HepG2 (cell line): ENCODE data around the gene TMEM184B. TPM values are rescaled to one million over a fixed set of nuclear protein-coding genes. Genes with fewer than 3 reads are reported as not detected.

ENCODE experiments used
- EP300 ChIP-seq, 3 experiments: sonication (generic) in 1 of 3; formaldehyde crosslinking in 1 of 3; IDR thresholded peaks; 2 replicates each; pipeline versions ENCODE4 v1.5.1 to v1.6.1; 2011 to 2020; ENCODE audit warnings: low read depth in 2 of 3, low read length in 2 of 3, borderline replicate concordance in 1 of 3, improper control_type of control experiment in 1 of 3, mild to moderate bottlenecking in 1 of 3, missing genetic modification reagents in 1 of 3, moderate library complexity in 1 of 3
- FOXA3 ChIP-seq: IDR thresholded peaks from 2 replicates; pipeline ENCODE4 v1.6.1; 2016; ENCODE audit warnings: missing genetic modification reagents, missing compliant biosample characterization
- HOXA7 ChIP-seq: sonication (generic); formaldehyde crosslinking; IDR thresholded peaks from 2 replicates; pipeline ENCODE4 v1.8.1; 2022; ENCODE audit warnings: mild to moderate bottlenecking, missing genetic modification reagents, moderate library complexity
- KLF6 ChIP-seq: IDR thresholded peaks from 2 replicates; pipeline ENCODE4 v1.8.0; 2016; ENCODE audit warnings: missing biosample characterization, missing genetic modification reagents
- PAXIP1 ChIP-seq: sonication (generic); formaldehyde crosslinking; conservative IDR thresholded peaks from 2 replicates; pipeline ENCODE4 v1.4.0; 2020; ENCODE audit warnings: mild to moderate bottlenecking, missing genetic modification reagents, moderate library complexity
- RFXAP ChIP-seq: sonication (generic); formaldehyde crosslinking; IDR thresholded peaks from 2 replicates; pipeline ENCODE4 v1.4.0; 2020; ENCODE audit warnings: missing genetic modification reagents, borderline replicate concordance
- SETDB1 ChIP-seq: sonication (generic); formaldehyde crosslinking; IDR thresholded peaks from 2 replicates; pipeline ENCODE4 v1.5.1; 2020; ENCODE audit warnings: missing genetic modification reagents, mild to moderate bottlenecking, borderline replicate concordance
- SMAD3 ChIP-seq: sonication (generic); formaldehyde crosslinking; IDR thresholded peaks from 2 replicates; pipeline ENCODE4 v1.4.0; 2020; ENCODE audit warnings: missing genetic modification reagents
- ZNF558 ChIP-seq: sonication (generic); formaldehyde crosslinking; IDR thresholded peaks from 2 replicates; pipeline ENCODE4 v1.9.0; 2022; ENCODE audit warnings: mild to moderate bottlenecking, missing genetic modification reagents, borderline replicate concordance
- ZNF883 ChIP-seq: sonication (generic); formaldehyde crosslinking; IDR thresholded peaks from 2 replicates; pipeline ENCODE4 v1.5.1; 2020; ENCODE audit warnings: mild to moderate bottlenecking, missing genetic modification reagents; ENCODE audit errors: not compliant biosample characterization
- polyA plus RNA-seq, 8 experiments: library from polyadenylated mRNA; depleted of rRNA in 3 of 8; stranded (reverse) in 7 of 8; unstranded in 1 of 8; fragments of >200 nt; fragmentation: Illumina TruSeq in 4 of 8; extraction: Trizol in 4 of 8; gene quantifications; 2 replicates each; pipeline versions ENCODE4 v1.2.1 to v1.2.3, GENCODE V29; 2011 to 2016; ENCODE audit warnings: low read depth in 4 of 8, missing spikeins in 1 of 8, mixed read lengths in 1 of 8; ENCODE audit not compliant: insufficient read depth in 1 of 8
- total RNA-seq, 5 experiments: library from RNA; depleted of rRNA; stranded (reverse); fragments of >200 nt; fragmentation: Illumina TruSeq; extraction: Trizol; gene quantifications; 2 replicates each; pipeline ENCODE4 v1.2.3, GENCODE V29; 2016; ENCODE audit warnings: low read depth in 1 of 5
- TF ChIP-seq, protein P1 (sequence below): sonication (generic); formaldehyde crosslinking; IDR thresholded peaks from 2 replicates; pipeline ENCODE4 v1.4.0; 2020; ENCODE audit warnings: missing genetic modification reagents
- TF ChIP-seq, protein P2 (sequence below), 2 experiments: sonication (generic) in 1 of 2; formaldehyde crosslinking in 1 of 2; IDR thresholded peaks; 2 replicates each; pipeline versions ENCODE4 v1.5.1 to v1.6.1; 2011 to 2020; ENCODE audit warnings: borderline replicate concordance in 1 of 2, low read depth in 1 of 2, low read length in 1 of 2, mild to moderate bottlenecking in 1 of 2, missing genetic modification reagents in 1 of 2, moderate library complexity in 1 of 2
- TF ChIP-seq, protein P3 (sequence below): sonication (generic); formaldehyde crosslinking; IDR thresholded peaks from 2 replicates; pipeline ENCODE4 v1.4.0; 2020; ENCODE audit warnings: mild to moderate bottlenecking, missing genetic modification reagents
- TF ChIP-seq, protein P4 (sequence below): IDR thresholded peaks from 2 replicates; pipeline ENCODE4 v1.6.1; 2016; ENCODE audit warnings: missing compliant biosample characterization, missing genetic modification reagents, borderline replicate concordance

Gene TMEM184B
- total and polyA plus RNA-seq, 2 of the 13 experiments (the other 11 are each of a cell fraction or from before 2014, with no cell fraction given) = 15.9 to 16.0 TPM

DNA sequence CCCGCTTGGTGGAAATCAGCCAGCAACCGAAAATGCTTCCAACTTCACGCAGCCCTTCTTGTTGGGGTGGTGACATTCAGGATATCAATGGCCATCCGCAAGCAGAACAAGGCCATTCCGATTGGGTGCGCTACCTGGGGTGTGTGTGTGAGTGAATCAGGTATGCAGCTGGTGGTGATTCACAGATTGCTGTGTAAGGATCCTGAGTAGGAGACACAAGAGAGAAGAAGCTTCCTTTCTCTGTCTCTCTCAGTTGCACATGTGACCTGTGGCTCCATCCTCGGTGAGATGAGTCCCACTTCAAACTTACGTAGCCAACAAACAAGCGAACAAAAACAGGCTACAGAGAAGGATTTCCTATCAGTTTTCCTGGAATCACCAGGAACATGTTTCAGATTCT is 9.6 kb upstream of the TMEM184B start (continued):
- TF ChIP-seq, protein P1, sequence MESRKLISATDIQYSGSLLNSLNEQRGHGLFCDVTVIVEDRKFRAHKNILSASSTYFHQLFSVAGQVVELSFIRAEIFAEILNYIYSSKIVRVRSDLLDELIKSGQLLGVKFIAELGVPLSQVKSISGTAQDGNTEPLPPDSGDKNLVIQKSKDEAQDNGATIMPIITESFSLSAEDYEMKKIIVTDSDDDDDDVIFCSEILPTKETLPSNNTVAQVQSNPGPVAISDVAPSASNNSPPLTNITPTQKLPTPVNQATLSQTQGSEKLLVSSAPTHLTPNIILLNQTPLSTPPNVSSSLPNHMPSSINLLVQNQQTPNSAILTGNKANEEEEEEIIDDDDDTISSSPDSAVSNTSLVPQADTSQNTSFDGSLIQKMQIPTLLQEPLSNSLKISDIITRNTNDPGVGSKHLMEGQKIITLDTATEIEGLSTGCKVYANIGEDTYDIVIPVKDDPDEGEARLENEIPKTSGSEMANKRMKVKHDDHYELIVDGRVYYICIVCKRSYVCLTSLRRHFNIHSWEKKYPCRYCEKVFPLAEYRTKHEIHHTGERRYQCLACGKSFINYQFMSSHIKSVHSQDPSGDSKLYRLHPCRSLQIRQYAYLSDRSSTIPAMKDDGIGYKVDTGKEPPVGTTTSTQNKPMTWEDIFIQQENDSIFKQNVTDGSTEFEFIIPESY (CRISPR knock-in tag) = peak; percentile 81
- TF ChIP-seq, protein P2, sequence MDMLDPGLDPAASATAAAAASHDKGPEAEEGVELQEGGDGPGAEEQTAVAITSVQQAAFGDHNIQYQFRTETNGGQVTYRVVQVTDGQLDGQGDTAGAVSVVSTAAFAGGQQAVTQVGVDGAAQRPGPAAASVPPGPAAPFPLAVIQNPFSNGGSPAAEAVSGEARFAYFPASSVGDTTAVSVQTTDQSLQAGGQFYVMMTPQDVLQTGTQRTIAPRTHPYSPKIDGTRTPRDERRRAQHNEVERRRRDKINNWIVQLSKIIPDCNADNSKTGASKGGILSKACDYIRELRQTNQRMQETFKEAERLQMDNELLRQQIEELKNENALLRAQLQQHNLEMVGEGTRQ (IDR thresholded peaks at IDR 0.05; ENCODE audit: low read depth, low read length) = peak; percentile 52
- TF ChIP-seq, protein P2 (CRISPR knock-in tag; IDR thresholded peaks at IDR 0.05; ENCODE audit: borderline replicate concordance) = peak; percentile 55; the same call in 1 of the 2 replicates
- TF ChIP-seq EP300 (IDR thresholded peaks at IDR 0.05; ENCODE audit: low read depth in 2 of 2, low read length in 2 of 2) (no peak), EP300 (CRISPR knock-in tag; IDR thresholded peaks at IDR 0.05; ENCODE audit: borderline replicate concordance) (no peak), HOXA7 (CRISPR knock-in tag) (no peak), ZNF883 (CRISPR knock-in tag) (no peak), RFXAP (CRISPR knock-in tag) (no peak), FOXA3 (CRISPR knock-in tag) (0 out of 2 replicates have a peak, but pooled peaks have one; percentile 8), ZNF558 (CRISPR knock-in tag) (no peak), PAXIP1 (CRISPR knock-in tag) (no peak), SETDB1 (CRISPR knock-in tag) (no peak), KLF6 (CRISPR knock-in tag) (no peak), SMAD3 (CRISPR knock-in tag) (no peak)
- TF ChIP-seq, protein P3, sequence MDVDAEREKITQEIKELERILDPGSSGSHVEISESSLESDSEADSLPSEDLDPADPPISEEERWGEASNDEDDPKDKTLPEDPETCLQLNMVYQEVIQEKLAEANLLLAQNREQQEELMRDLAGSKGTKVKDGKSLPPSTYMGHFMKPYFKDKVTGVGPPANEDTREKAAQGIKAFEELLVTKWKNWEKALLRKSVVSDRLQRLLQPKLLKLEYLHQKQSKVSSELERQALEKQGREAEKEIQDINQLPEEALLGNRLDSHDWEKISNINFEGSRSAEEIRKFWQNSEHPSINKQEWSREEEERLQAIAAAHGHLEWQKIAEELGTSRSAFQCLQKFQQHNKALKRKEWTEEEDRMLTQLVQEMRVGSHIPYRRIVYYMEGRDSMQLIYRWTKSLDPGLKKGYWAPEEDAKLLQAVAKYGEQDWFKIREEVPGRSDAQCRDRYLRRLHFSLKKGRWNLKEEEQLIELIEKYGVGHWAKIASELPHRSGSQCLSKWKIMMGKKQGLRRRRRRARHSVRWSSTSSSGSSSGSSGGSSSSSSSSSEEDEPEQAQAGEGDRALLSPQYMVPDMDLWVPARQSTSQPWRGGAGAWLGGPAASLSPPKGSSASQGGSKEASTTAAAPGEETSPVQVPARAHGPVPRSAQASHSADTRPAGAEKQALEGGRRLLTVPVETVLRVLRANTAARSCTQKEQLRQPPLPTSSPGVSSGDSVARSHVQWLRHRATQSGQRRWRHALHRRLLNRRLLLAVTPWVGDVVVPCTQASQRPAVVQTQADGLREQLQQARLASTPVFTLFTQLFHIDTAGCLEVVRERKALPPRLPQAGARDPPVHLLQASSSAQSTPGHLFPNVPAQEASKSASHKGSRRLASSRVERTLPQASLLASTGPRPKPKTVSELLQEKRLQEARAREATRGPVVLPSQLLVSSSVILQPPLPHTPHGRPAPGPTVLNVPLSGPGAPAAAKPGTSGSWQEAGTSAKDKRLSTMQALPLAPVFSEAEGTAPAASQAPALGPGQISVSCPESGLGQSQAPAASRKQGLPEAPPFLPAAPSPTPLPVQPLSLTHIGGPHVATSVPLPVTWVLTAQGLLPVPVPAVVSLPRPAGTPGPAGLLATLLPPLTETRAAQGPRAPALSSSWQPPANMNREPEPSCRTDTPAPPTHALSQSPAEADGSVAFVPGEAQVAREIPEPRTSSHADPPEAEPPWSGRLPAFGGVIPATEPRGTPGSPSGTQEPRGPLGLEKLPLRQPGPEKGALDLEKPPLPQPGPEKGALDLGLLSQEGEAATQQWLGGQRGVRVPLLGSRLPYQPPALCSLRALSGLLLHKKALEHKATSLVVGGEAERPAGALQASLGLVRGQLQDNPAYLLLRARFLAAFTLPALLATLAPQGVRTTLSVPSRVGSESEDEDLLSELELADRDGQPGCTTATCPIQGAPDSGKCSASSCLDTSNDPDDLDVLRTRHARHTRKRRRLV (CRISPR knock-in tag) = no peak
- TF ChIP-seq, protein P4, sequence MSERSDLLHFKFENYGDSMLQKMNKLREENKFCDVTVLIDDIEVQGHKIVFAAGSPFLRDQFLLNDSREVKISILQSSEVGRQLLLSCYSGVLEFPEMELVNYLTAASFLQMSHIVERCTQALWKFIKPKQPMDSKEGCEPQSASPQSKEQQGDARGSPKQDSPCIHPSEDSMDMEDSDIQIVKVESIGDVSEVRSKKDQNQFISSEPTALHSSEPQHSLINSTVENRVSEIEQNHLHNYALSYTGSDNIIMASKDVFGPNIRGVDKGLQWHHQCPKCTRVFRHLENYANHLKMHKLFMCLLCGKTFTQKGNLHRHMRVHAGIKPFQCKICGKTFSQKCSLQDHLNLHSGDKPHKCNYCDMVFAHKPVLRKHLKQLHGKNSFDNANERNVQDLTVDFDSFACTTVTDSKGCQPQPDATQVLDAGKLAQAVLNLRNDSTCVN (CRISPR knock-in tag) = 0 out of 2 replicates have a peak, but pooled peaks have one; percentile 9
